OCI-LY3 (cell line): ENCODE data around the gene SH3GLB1.

Experiments used
- H2AFZ ChIP-seq: fragments of 200-600, 300-600 bp; shearing (Covaris generic); 2 replicates; pipeline ENCODE4 v1.6.0; 2014; ENCODE audit warnings: antibody characterized with exemption, low read depth, low read length
- H3K27ac ChIP-seq: fragments of 200-600, 300-600 bp; sonication (generic); 2 replicates; pipeline ENCODE4 v1.5.1; 2014; ENCODE audit warnings: mild to moderate bottlenecking, low read length, moderate library complexity, mixed read lengths
- H3K27me3 ChIP-seq: fragments of 200-600, 300-600 bp; sonication (generic); 2 replicates; pipeline ENCODE4 v1.6.1; 2014; ENCODE audit warnings: low read depth, low read length, mixed read lengths
- H3K36me3 ChIP-seq: fragments of 200-600, 300-600 bp; sonication (generic); replicated peaks from 2 replicates; pipeline ENCODE3; 2014; ENCODE audit warnings: low read depth, low read length, mixed read lengths
- H3K4me1 ChIP-seq: fragments of 300-600, 200-600 bp; sonication (generic); 2 replicates; pipeline ENCODE4 v1.6.1; 2014; ENCODE audit warnings: low read length, mixed read lengths
- H3K4me2 ChIP-seq: fragments of 200-600, 300-600 bp; sonication (generic); 2 replicates; pipeline ENCODE4 v1.6.1; 2014; ENCODE audit warnings: low read length, mixed read lengths
- H3K4me3 ChIP-seq: fragments of 300-600, 200-600 bp; sonication (generic); 2 replicates; pipeline ENCODE4 v1.5.1; 2014; ENCODE audit warnings: antibody characterized with exemption, mild to moderate bottlenecking, low read length, moderate library complexity
- H3K79me2 ChIP-seq: fragments of 300-600, 200-600 bp; shearing (Covaris generic); 2 replicates; pipeline ENCODE4 v1.6.1; 2014; ENCODE audit warnings: mild to moderate bottlenecking, low read length, mixed read lengths
- H3K9ac ChIP-seq: fragments of 300-600, 200-600 bp; shearing (Covaris generic); 2 replicates; pipeline ENCODE4 v1.6.0; 2014; ENCODE audit warnings: mild to moderate bottlenecking, low read length, moderate library complexity
- H3K9me3 ChIP-seq: fragments of 200-600, 300-600 bp; shearing (Covaris generic); 2 replicates; pipeline ENCODE4 v1.6.1; 2014; ENCODE audit warnings: low read length, mixed read lengths; ENCODE audit not compliant: insufficient read depth
- H4K20me1 ChIP-seq: fragments of 200-600, 300-600 bp; sonication (generic); 2 replicates; pipeline ENCODE4 v1.6.1; 2016; ENCODE audit warnings: low read length, mixed read lengths; ENCODE audit not compliant: insufficient read depth
- CTCF ChIP-seq: fragments of 200-600, 300-600 bp; sonication (generic); IDR thresholded peaks from 2 replicates; pipeline ENCODE4 v1.5.1; 2014; ENCODE audit warnings: antibody characterized with exemption, low read length, low read depth
- EZH2phosphoT487 ChIP-seq: fragments of 200-600 bp; shearing (Covaris generic); IDR thresholded peaks from 2 replicates; pipeline ENCODE4 v1.6.1; 2018; ENCODE audit warnings: antibody characterized with exemption, mixed run types, low read depth

The SH3GLB1 gene

GRCh38 chr1:86764523-86764922 is 60.1 kb downstream of the SH3GLB1 start:
- no peaks in the 10 kb centered on the region for H4K20me1 ChIP-seq
- H3K4me2 ChIP-seq: no peak overlapping the region
- H3K79me2 ChIP-seq: no peaks in the 10 kb centered on the region
- no peak overlapping the region for H2AFZ ChIP-seq
- H3K27ac ChIP-seq: no peak overlapping the region; the same call in 1 of the 2 replicates
- no peak overlapping the region for H3K4me3 ChIP-seq
- H3K9ac ChIP-seq: no peak overlapping the region
- no peaks in the 10 kb centered on the region for H3K27me3 ChIP-seq
- H3K36me3 ChIP-seq: peaks cover 9% of the 10 kb centered on the region
- no peak for TF ChIP-seq CTCF
- TF ChIP-seq EZH2phosphoT487: no peak
- peaks cover 7% of the 10 kb centered on the region for H3K9me3 ChIP-seq
- peaks cover 28% of the 10 kb centered on the region for H3K4me1 ChIP-seq

DNA sequence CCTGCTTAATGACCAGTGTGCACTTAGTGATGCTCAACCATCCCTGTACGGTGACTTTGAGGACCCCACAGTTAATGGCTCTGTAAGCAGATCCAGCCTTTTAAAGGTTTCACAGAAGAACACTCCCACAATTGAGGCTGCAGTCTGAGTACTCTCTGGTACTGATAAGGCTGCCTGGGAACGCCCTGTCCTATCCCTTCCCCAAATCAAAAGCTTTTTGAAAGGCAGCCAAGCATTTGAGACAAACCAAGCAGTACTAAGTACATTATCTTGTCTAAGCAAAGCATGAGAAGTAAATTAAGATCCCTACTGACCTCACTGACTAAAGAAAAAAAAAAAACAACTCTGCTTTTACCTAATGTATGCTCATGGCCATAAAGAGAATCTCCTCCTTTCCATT is 60.7 kb downstream of the SH3GLB1 start:
- Histone ChIP-seq H3K9me3 (peaks cover 7% of the 10 kb centered on the region), H3K4me2 (no peak overlapping the region), H3K27me3 (no peaks in the 10 kb centered on the region), H3K36me3 (peaks cover 9% of the 10 kb centered on the region), H2AFZ (no peak overlapping the region), H3K79me2 (no peaks in the 10 kb centered on the region), H3K4me3 (no peak overlapping the region), H4K20me1 (no peaks in the 10 kb centered on the region), H3K27ac (no peak overlapping the region; the same call in 1 of the 2 replicates), H3K9ac (no peak overlapping the region), H3K4me1 (peaks cover 28% of the 10 kb centered on the region)
- no peak for TF ChIP-seq EZH2phosphoT487
- TF ChIP-seq CTCF: no peak

- Histone ChIP-seq H4K20me1 (no peaks in the 10 kb centered on the region), H3K79me2 (no peaks in the 10 kb centered on the region), H3K4me2 (no peak overlapping the region), H3K9me3 (peaks cover 7% of the 10 kb centered on the region), H3K27ac (no peak overlapping the region), H3K36me3 (peaks cover 9% of the 10 kb centered on the region), H3K4me1 (peaks cover 28% of the 10 kb centered on the region), H3K27me3 (no peaks in the 10 kb centered on the region), H3K4me3 (no peak overlapping the region), H2AFZ (no peak overlapping the region), H3K9ac (no peak overlapping the region)
- TF ChIP-seq EZH2phosphoT487 (no peak), CTCF (no peak)
Measured at GRCh38 chr1:86765674-86766073, 61.3 kb downstream of the SH3GLB1 start.

GRCh38 chr1:86768554-86768953 is 64.2 kb downstream of the SH3GLB1 start:
- H3K36me3 ChIP-seq: peaks cover 9% of the 10 kb centered on the region
- TF ChIP-seq CTCF (no peak), EZH2phosphoT487 (no peak)
- H3K79me2 ChIP-seq: no peaks in the 10 kb centered on the region
- H3K4me1 ChIP-seq: peaks cover 35% of the 10 kb centered on the region
- H3K4me2 ChIP-seq: no peak overlapping the region
- no peak overlapping the region for H3K27ac ChIP-seq
- H3K9me3 ChIP-seq: peaks cover 7% of the 10 kb centered on the region
- H3K9ac ChIP-seq: no peak overlapping the region
- no peak overlapping the region for H3K4me3 ChIP-seq
- H4K20me1 ChIP-seq: no peaks in the 10 kb centered on the region
- no peaks in the 10 kb centered on the region for H3K27me3 ChIP-seq
- H2AFZ ChIP-seq: no peak overlapping the region
